ENCODE results near the gene RAD1. TPM values are rescaled to one million over a fixed set of nuclear protein-coding genes. Genes with fewer than 3 reads are reported as not detected.

Gene RAD1
- total RNA-seq, 2 experiments from 2014 or later, result 37.9 to 39.2 TPM

GRCh38 chr5:34857894-34858293 lies 57.4 kb downstream of the RAD1 start:
- CTCF ChIA-PET, result no interaction called here
- POLR2A ChIA-PET, result no interaction called here
- intact Hi-C loops (cut with micrococcal nuclease), result no loop called here
- no peak for TF ChIP-seq CTCF (IDR thresholded peaks at IDR 0.05)
- Mint-ChIP-seq H3K27me3 (peaks cover 3% of the 10 kb centered on the region), H3K4me1 (ENCODE audit: low read depth) (no peaks in the 10 kb centered on the region), H3K9me3 (no peaks in the 10 kb centered on the region), H3K36me3 (ENCODE audit: low read depth) (no peaks in the 10 kb centered on the region), H3K27ac (no peak overlapping the region), H3K4me3 (no peak overlapping the region)
- no peak for DNase-seq
- ATAC-seq, result no peak

GRCh38 chr5:34857161-34857560 lies 58.1 kb downstream of the RAD1 start:
- Mint-ChIP-seq H3K4me3 (no peak overlapping the region), H3K27me3 (peaks cover 3% of the 10 kb centered on the region), H3K27ac (no peak overlapping the region), H3K4me1 (ENCODE audit: low read depth) (no peaks in the 10 kb centered on the region), H3K36me3 (ENCODE audit: low read depth) (no peaks in the 10 kb centered on the region), H3K9me3 (no peaks in the 10 kb centered on the region)
- ChIA-PET CTCF (no interaction called here), POLR2A (no interaction called here)
- no peak for TF ChIP-seq CTCF (IDR thresholded peaks at IDR 0.05)
- intact Hi-C loops (cut with micrococcal nuclease), result no loop called here
- no peak for DNase-seq
- no peak for ATAC-seq

Other genes with a start within 250 kb of the RAD1 start
- gene TTC23L, start 76.3 kb downstream of the RAD1 start, total RNA-seq, result under 1 TPM; 0.22 to 0.41 TPM
- gene BRIX1, start 207 bp upstream of the RAD1 start, total RNA-seq, result 10 to 100 TPM; 77.3 to 78.8 TPM
- 10 to 100 TPM; 48.3 to 51.8 TPM for gene DNAJC21, start 14.1 kb upstream of the RAD1 start, total RNA-seq
- not detected for gene AGXT2, start 132.4 kb upstream of the RAD1 start, total RNA-seq

Measured in activated CD8-positive, alpha-beta T cell treated with anti-CD3 and anti-CD28 coated beads for 36 hours (primary cell).